GM19455 (cell line): ENCODE results near the gene VAV3.

Source experiments
- ATAC-seq: cut with Tn5 transposase; IDR thresholded peaks from one replicate; pipeline ENCODE4 v1.9.1; 2021; ENCODE audit not compliant: unreplicated experiment

Gene VAV3

DNA sequence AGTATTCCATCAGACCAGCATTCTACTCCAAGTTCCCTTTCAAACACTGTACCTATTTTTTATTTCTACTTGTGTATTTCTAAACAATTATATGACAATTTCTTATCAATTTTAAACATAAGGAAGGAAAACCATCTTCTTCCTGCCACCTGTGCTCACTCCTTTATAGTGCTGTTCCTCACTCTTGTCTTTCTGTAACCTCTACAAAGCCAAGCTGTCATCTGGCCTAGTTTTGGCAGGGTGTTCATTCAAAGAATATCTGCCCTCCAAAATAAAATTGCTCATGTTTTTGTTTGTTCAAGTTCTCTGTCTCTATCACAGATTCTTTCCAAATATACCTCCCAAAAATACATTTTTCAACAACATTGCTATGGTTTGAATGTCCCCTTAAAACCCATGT is 360.2 kb downstream of the VAV3 start:
- no peak for ATAC-seq

DNA sequence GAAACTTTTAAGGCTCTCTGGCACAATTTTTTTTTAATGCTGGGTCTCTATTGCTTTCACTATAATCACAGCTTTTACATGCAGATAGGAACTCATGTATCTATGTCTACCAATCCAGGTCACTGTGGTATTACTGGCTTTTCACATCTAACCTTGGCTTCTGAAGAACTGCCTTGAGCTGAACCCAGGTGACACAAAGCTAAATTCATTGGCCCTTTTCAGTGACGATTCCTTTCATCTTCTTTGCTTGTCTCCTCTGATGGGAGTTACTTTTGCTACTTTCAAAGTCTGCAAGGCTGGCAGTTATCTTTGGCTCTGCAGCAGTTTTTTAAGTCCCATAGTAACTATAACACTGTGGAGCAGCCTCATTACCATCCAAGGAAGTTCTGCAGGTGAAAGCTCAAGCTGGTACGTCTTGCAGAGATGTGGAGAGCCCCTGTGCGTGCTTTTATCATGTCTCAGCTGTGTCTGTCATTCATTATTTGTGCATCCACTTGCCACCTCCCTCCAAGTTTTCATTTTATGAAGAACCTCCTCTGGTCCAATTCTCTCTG is 364.3 kb downstream of the VAV3 start:
- ATAC-seq: no peak

DNA sequence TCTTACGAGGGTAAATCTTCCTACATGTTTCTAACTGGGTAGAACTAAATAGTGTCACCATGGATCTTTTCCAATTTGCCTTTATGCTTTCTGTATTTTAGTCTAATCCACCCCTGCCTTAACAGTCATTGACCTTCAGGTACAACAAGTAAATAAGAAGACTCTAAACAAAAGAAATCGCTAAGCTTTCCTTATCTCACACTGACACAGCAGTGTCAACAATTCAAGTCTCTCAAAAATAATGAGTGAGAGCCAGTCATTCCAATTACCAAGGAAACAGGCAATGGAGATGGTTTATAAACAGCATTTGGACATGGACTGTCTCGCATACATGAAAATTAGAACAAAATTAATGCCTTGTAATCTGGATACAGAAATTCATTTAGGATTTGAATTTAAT is 365.8 kb downstream of the VAV3 start:
- ATAC-seq: no peak

DNA sequence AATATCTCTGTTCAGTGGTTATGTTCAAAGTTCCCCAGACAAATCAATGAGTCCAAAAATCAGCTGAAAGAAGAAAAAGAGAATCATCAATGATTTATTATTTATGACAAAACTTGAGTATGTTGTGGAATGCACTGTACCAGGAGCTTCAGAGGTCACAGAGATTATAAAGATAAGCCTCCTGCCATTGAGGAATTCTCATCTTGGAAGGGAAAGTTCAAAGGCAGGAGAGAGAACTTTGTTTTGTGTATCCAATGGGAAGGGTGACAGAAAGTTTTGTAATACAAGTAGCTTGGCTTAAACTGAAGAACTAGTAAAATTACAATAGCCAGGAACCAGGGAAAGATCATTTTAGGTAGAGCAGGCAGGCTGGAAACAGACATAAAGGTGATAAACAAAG is 367.7 kb downstream of the VAV3 start:
- ATAC-seq: no peak

DNA sequence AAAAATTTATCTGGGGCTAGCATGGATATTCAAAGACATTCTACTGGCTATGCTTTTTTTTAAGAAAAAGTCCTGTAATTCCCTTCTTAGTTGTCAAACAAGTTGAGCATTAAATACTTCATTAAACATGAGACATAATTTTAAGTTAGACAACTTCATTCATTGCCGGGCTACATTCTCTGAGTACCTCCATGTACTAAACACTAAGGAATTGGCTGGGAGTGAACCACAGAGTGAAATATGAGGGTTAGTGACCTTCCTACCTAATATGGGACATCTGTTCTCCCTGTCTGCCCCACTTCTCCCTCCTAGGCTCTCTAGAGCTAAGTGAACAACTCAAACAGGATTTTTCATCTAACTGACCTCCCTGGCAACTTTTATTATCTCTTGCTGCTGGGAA is 370.4 kb downstream of the VAV3 start:
- ATAC-seq: no peak

DNA sequence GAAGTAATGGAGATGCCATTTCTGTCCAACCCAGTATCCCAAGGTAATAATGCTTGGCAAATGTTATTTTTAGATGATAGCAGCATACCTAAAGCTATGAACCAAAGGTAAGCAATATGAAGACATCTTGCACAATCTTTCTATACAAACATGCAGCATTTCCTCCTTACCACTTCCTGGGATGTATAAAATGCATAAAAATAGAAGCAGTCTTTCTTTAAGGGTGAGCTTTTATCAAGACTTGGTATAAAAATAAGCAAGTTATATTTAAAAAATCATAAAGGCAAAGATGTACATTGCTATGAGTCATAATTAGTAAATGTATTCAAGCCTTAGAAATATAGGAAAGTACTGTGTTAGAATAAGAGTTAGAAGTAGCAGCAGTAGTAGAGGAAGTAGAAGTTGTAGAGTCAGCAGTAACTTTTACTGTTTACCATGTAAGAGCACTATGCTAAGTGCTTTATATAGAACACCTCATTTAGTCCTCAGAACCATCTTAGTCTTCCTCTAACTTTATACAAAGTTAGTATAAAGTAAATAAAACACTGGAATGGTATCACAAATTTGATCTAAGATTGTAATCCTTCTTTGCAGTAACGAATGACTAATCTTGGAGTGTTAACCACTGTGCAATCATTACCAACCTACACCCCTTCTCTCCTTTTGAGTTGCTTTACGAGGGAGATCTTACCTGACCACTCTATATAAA is 371.3 kb downstream of the VAV3 start:
- ATAC-seq: no peak

DNA sequence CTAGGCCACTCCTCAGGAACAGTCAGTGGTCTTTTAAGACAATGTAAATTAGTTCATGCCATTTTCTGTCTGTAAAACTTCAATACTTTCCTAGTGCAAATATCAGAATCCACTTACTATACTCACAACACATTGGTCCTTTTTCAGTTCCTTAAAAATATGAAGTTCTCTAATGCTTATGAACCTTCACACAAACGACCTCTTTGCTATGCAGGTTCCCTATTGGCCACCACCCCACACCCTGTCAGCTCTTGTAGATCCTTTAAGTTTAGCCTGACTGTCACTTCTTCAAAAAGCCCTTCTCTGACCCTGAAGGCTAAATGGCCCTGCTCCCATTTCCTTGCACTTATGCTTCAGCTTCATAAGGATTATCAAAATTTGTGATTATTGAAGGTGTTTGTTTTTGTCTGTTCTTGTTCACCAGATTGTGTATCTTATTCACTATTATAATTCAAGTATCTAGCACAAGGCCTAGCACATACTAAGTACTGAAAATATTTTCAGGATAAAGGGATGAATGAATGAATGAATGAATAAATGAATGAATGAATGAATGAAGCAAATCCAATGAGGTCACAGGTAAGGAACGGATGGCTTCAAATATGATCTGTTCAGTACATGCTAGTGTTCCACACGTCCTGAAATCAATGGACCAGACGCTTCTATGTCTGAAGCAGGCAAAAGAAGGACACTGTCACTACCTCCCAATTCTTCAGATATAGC is 373.9 kb downstream of the VAV3 start:
- no peak for ATAC-seq

DNA sequence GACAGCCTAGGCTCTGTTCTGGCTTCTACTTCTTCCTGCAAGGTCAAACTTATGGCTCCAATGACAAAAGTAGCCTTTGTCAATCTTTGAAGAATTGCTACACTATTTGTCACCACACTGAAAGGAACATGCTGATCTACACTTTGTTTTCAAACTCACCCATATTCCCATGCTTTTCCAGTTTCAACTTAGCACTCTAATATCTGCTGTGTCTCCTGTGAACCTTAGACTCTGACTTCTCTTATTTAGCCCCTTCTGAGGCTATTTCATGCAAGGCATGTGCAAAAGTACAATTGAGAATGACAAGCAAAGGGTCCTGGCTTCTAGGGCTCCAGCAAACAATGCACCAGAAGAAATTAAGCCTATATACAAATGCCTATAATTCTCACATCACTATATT is 374.9 kb downstream of the VAV3 start:
- no peak for ATAC-seq

DNA sequence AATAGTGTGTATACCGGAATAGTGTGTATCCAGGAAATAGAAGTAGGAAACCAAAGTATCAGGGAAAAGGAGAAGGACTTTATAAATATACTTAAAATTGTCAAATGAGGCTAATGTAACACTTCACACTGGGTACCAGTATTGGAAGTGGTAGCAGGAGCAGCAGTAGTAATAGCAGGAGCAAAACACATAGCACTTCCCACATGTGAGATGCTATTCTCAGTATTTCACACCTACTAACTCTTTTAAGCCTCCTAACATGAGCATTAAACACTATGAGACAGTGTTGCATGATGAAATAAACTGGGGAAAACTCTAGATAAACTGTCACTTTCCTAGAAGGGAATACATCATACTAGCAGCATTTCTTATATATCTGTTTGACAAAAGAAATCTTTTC is 376.7 kb downstream of the VAV3 start:
- ATAC-seq: no peak

DNA sequence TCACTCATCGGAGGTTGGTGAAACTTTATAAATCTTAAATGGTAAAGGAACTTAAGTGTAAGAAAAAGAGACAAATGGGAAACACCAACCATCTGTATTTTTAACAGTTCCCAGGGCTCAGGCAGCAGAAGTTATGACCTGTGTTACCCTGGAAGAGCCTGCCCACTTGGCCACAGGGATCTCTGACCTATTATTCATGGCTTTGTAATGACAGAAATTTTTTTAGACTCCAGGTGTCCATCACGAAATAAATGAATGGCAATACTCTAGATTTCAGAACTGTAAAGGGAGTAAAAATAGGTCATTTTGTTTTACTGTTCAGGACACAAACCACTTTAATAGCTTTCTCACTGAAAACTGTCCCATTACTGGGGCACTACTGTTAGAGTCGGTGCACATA is 389.8 kb downstream of the VAV3 start:
- ATAC-seq: no peak

DNA sequence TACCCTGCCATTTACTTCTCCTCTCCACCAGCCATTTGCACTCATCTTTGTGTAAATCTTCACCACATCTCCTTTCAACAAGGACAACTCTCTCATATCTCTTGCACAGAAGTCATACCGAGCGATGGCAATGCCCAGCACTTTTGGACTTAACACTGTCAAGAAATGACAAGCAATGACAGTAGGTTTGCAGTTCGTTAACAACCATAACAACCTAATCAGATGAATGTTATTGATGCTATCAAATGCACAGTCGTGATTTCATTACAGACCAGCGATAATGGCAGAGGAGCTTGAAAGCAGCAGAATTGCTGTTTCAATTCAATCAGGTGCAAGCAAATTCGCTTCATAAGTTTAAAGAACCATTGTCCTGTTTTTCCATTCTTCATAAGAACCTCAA is 390.9 kb downstream of the VAV3 start:
- no peak for ATAC-seq

DNA sequence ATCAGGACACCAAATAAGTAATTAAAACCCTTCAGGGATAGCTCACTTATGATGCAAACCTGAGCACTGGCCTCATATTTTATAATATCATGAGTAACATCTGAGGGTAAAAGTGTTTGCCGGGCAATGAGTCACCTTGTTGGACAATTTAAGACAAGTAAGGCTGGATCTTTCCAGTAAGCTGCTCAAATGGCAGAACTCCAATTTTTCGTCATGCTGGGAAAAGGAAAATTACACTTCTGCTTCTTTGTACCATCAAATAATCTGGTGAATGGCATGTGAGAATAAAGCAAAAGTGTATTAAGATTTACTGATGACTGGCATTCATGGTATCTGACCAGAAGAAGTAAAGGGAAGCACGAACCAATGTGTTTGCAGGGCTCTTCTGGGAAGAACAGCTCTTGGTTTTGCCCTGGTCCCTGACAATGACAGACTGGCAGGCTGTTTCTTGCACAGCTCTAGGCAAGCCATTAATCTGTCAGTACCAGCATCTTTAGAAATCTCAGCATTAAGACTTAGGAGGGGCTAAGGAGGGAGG is 392.2 kb downstream of the VAV3 start:
- ATAC-seq: no peak

DNA sequence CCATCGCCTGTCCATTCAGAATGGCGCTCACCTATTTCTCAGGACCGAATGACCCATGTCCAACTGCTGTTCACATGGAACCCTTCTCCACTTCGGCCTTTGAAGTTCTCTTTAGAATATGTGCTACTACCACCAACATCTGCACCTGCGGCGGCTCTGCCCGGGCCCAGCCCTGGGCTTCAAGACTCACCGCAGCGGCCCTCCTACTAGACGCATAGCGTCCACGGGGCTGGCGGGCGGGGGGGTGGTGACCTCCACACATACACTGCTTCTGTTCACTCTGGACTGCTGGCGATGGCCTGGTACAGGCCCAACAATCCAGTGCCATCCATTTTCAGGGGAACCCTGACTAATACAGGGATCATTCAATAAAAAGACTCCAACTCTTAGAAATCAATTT is 394.2 kb downstream of the VAV3 start:
- no peak for ATAC-seq

DNA sequence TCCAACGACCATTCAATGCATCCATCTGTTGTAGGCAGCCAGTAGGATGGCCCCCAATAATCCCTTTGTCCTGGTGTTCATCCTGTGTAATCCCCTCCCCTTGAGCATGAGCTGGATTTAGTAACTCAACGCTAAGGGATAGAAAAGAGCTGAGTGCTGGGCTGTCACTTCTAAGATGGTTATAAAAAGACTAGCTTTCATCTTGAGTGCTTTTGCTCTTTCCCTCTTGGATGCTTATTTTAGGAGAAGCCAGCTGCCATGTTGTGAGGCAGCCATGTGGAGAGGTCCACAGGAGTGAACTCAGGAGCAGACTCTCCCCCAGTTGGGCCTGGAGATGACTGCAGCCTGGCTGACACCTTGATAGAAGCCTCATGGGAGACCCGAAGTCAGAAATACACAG is 401.5 kb downstream of the VAV3 start:
- no peak for ATAC-seq

DNA sequence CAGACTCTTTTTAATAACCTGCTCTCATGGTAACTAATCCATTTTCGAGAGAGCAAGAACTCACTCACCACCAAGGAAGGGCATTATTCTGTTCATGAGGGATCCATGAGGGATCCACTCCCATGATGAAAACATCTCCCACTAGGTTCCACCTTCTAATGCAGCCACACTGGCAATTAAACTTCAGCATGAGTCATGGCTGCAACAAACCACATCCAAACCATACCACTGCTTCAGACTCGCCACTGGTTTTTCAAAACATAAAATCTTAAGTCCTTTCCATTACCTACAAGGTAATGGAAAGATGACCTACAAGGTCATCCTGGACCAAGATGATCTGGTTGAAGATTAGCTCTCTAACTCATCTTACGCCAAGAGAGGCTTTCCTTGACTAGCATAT is 405.1 kb downstream of the VAV3 start:
- no peak for ATAC-seq

DNA sequence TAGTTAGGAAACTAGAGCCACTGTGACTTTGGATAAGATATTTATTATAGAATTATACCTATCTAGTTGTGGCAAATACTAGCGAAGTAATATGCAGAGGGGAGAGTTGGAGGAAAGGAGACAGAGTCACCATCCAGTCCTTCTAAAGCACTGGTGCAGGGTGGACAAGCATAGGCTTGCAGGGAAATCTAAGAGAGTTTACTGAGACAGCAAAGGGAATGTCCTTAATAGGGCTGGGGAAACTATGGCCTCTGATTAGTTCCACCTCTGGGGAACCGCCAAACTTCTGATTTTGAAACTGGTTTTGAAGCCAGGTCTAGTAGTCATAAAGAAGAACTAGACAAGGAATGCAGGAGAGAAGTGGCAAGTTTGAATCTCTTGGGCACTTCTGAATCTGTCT is 407.9 kb downstream of the VAV3 start:
- no peak for ATAC-seq

DNA sequence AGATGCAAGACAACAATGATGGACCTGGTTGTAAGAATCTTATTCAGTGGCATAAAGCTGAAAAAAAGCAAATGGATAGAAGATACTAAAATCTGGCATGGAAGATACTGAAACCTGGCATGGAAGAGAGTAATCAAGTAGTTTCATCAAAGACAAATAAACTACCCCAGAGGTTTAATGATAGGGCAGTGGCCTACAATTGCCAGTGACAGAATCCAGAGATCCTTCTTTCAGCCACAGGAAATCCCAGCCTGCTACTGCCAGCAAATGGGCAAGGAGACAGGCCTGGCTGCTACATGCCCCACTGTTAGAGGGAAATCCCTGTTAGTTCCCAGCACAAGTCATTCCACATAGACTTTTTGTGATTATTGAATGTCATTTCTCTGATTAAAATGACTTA is 409.4 kb downstream of the VAV3 start:
- ATAC-seq: no peak

DNA sequence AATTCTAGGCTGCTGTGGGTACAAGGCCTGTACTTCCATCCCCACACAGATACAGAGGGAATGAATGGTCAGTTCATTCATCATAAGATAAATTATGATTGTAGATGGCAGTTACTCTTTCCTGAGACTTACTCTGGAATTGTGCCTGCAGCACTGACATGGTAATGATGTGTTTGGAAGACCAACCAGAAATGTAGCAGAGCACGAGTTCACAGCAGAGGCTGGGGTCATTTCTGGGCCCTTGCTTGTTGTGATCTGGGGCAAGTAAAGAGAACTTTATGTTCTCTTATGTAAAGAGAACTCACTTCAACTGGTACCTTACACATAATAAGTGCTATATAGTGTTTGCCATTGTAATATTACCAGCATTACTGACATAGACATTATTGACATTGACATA is 412.2 kb downstream of the VAV3 start:
- no peak for ATAC-seq

DNA sequence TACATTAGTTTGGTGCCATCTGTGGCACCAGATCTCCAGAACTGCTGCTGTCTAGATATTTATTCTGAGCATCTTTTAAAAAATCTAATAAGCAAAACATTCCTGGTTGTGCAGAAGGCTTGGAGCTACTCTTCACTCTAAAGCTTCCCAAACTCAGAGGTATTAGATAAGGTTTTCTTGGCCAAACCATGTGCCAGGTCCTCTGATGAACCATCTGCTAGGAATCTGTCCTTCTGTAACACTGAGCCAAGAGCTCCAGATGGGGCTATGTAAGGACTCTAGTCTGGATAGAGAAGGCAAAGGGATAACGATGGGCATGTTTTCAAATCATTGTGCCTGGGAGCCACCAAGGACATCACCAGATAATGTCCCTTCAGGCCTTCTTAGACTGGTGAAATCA is 413.5 kb downstream of the VAV3 start:
- no peak for ATAC-seq

DNA sequence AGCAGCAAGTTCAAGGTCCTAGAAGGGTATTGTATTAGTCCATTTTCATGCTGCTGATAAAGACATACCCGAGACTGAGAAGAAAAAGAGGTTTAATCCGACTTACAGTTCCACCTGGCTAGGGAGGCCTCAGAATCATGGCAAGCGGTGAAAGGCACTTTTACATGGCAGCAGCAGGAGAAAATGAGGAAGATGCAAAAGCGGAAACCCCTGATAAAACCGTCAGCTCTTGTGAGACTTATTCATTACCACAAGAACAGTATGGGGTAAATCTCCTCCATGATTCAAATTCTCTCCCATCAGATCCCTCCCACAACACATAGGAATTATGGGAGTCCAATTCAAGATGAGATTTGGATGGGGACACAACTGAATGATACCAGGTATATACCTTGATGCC is 414.6 kb downstream of the VAV3 start:
- ATAC-seq: no peak

DNA sequence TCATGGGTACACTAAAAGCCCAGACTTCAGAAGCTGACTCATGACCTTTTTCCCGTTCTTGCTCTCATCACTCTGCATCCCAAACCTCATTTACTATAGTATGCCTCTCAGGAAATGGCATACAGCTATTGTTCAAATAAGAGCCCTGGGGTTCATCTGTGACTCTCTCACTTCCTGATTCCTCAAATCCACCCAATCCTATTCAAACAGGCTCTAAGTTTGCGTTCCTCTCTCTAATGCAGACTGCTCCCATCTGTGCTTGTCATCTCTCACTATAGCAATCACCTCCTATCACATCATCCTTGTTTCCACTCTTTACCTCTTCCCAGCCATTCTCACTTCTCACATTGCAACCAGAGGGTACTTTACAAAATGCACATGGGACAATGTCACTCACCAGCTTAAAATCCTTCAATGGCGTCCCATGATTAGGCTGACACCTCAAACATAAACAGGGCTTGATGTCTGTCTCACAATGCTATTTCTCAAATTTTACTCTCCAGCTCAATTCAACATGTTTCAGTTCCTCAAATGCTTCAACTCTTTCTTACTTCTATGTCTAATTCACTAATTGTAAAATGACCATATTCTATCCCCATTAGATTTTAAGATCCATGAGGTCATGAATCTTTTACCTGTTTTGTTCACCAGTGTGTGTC is 415.7 kb downstream of the VAV3 start:
- ATAC-seq: no peak

DNA sequence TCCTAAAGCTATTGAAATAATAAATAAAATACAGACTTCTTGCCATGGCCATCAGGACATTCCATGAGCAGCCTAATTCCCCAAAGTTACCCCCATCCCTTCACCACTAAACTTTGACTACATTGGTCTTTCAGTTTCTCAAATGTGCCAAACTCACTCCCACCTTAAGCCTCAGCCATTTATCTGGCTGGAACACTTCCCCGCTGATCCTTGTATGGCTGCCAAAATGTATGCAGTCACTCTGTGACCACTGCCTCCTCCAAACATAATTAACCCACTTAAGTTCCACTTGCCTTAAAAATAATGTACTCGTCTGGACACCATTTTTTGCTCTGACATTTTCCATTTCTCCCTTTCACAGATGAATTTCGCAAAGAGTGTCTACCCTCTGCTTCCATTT is 416.7 kb downstream of the VAV3 start:
- no peak for ATAC-seq
